SK-N-SH (cell line): Measurements from ENCODE around the gene MID2. TPM values are rescaled to one million over a fixed set of nuclear protein-coding genes. Genes with fewer than 3 reads are reported as not detected.

Experiments
- CTCF ChIA-PET: fragments of 300-600, 350-600 bp; formaldehyde crosslinking; extraction: SDS; loops from one replicate; lab custom pipeline; 2021; lab: Yijun Ruan, JAX
- POLR2A ChIA-PET: fragments of 350-600 bp; sonication (Branson Sonifier 250); formaldehyde crosslinking; extraction: SDS; loops from one replicate; lab custom pipeline; 2020; ENCODE audit warnings: antibody characterized with exemption, inconsistent platforms; lab: Yijun Ruan, JAX
- DNase-seq: peaks from one replicate; pipeline ENCODE4 v3.0.0; 2012
- H2AFZ ChIP-seq: fragments of 200-600 bp; sonication (generic); 2 replicates; pipeline ENCODE4 v1.8.1; 2016; ENCODE audit warnings: antibody characterized with exemption, mild to moderate bottlenecking, low read depth
- H3F3A ChIP-seq: fragments of 200-600 bp; sonication (generic); replicated peaks from 2 replicates; pipeline ENCODE3; 2016; ENCODE audit warnings: antibody characterized with exemption, mild to moderate bottlenecking; ENCODE audit not compliant: insufficient read depth
- H3K27ac ChIP-seq, 2 experiments: fragments of 200-500 bp in 1 of 2; fragments of 200-600 bp in 1 of 2; sonication (Bioruptor generic) in 1 of 2; sonication (generic), shearing (Covaris generic) in 1 of 2; 2 replicates each; pipeline versions ENCODE4 v1.5.1 to v1.6.1; 2014 to 2016; ENCODE audit warnings: low read depth in 2 of 2, inconsistent platforms in 1 of 2, low read length in 1 of 2, mild to moderate bottlenecking in 1 of 2, mixed read lengths in 1 of 2
- H3K27me3 ChIP-seq: fragments of 200-600 bp; sonication (generic), shearing (Covaris generic); 2 replicates; pipeline ENCODE4 v1.6.1; 2016; ENCODE audit warnings: mixed run types; ENCODE audit not compliant: insufficient read depth
- H3K36me3 ChIP-seq, 2 experiments: fragments of 200-500 bp in 1 of 2; fragments of 200-600 bp in 1 of 2; sonication (Bioruptor generic) in 1 of 2; sonication (generic) in 1 of 2; replicated peaks in 1 of 2; 2 replicates each; pipeline versions ENCODE3 to v1.5.1; 2014 to 2016; ENCODE audit warnings: low read length in 1 of 2, mild to moderate bottlenecking in 1 of 2; ENCODE audit not compliant: insufficient read depth in 2 of 2, control insufficient read depth in 1 of 2
- H3K4me1 ChIP-seq, 2 experiments: fragments of 200-500 bp in 1 of 2; fragments of 200-600 bp in 1 of 2; sonication (Bioruptor generic) in 1 of 2; sonication (generic), shearing (Covaris generic) in 1 of 2; 2 replicates each; pipeline versions ENCODE4 v1.5.1 to v1.6.1; 2014 to 2016; ENCODE audit warnings: low read depth in 1 of 2, low read length in 1 of 2, mixed run types in 1 of 2; ENCODE audit not compliant: insufficient read depth in 2 of 2, control insufficient read depth in 1 of 2
- H3K4me2 ChIP-seq: fragments of 200-600 bp; sonication (generic), shearing (Covaris generic); 2 replicates; pipeline ENCODE4 v1.6.1; 2017; ENCODE audit warnings: mixed run types
- H3K4me3 ChIP-seq, 2 experiments: fragments of 200-500 bp in 1 of 2; fragments of 200-600 bp in 1 of 2; sonication (Bioruptor generic) in 1 of 2; sonication (generic), shearing (Covaris generic) in 1 of 2; 2 replicates each; pipeline versions ENCODE4 v1.5.1 to v1.8.1; 2014 to 2016; ENCODE audit warnings: low read depth in 2 of 2, inconsistent platforms in 1 of 2, low read length in 1 of 2, mild to moderate bottlenecking in 1 of 2, mixed read lengths in 1 of 2, moderate library complexity in 1 of 2
- H3K79me2 ChIP-seq: fragments of 200-600 bp; sonication (generic); 2 replicates; pipeline ENCODE4 v1.8.1; 2017; ENCODE audit warnings: mild to moderate bottlenecking; ENCODE audit not compliant: insufficient read depth
- H3K9ac ChIP-seq: fragments of 200-600 bp; sonication (generic); 2 replicates; pipeline ENCODE4 v1.6.1; 2017; ENCODE audit warnings: mixed run types
- H3K9me2 ChIP-seq: fragments of 200-600 bp; sonication (generic); 2 replicates; pipeline ENCODE4 v1.6.1; 2017; ENCODE audit warnings: mixed run types
- H3K9me3 ChIP-seq: fragments of 200-600 bp; sonication (generic); 2 replicates; pipeline ENCODE4 v1.6.1; 2017; ENCODE audit warnings: mixed run types, mild to moderate bottlenecking, moderate library complexity
- H4K20me1 ChIP-seq: fragments of 200-600 bp; sonication (generic); 2 replicates; pipeline ENCODE4 v1.6.1; 2017; ENCODE audit warnings: mild to moderate bottlenecking, mixed run types; ENCODE audit not compliant: insufficient read depth
- CHD2 ChIP-seq: fragments of 150-350 bp; IDR thresholded peaks from 2 replicates; pipeline ENCODE4 v1.6.1; 2018; ENCODE audit warnings: low read length; ENCODE audit not compliant: partially characterized antibody
- CTCF ChIP-seq: fragments of 200-600 bp; sonication (generic); IDR thresholded peaks from 2 replicates; pipeline ENCODE4 v1.6.1; 2017; ENCODE audit warnings: antibody characterized with exemption, mild to moderate bottlenecking, moderate library complexity
- FOSL2 ChIP-seq: IDR thresholded peaks from 2 replicates; pipeline ENCODE4 v1.4.0; 2012; ENCODE audit warnings: low read depth, mild to moderate bottlenecking, moderate library complexity, borderline replicate concordance
- FOXM1 ChIP-seq: IDR thresholded peaks from 2 replicates; pipeline ENCODE4 v1.4.0; 2012; ENCODE audit warnings: low read depth, mild to moderate bottlenecking
- JUND ChIP-seq: IDR thresholded peaks from 2 replicates; pipeline ENCODE4 v1.4.0; 2012
- MAX ChIP-seq: IDR thresholded peaks from 2 replicates; pipeline ENCODE4 v1.4.0; 2012; ENCODE audit warnings: low read depth
- MEF2A ChIP-seq: IDR thresholded peaks from 2 replicates; pipeline ENCODE4 v1.4.0; 2012; ENCODE audit warnings: low read depth, borderline replicate concordance
- MXI1 ChIP-seq: IDR thresholded peaks from 2 replicates; pipeline ENCODE4 v1.6.1; 2012; ENCODE audit warnings: mild to moderate bottlenecking, low read depth, low read length, improper control_type of control experiment
- NRF1 ChIP-seq: IDR thresholded peaks from 2 replicates; pipeline ENCODE4 v1.6.1; 2012; ENCODE audit warnings: low read depth, mild to moderate bottlenecking, low read length
- RCOR1 ChIP-seq: fragments of 150-350 bp; IDR thresholded peaks from 2 replicates; pipeline ENCODE4 v1.6.1; 2017; ENCODE audit warnings: antibody characterized with exemption, low read length
- SIN3A ChIP-seq: IDR thresholded peaks from 2 replicates; pipeline ENCODE4 v1.6.1; 2012; ENCODE audit warnings: low read depth, mild to moderate bottlenecking, low read length, moderate library complexity, borderline replicate concordance
- SMC3 ChIP-seq: IDR thresholded peaks from 2 replicates; pipeline ENCODE4 v1.6.1; 2012; ENCODE audit warnings: low read depth, low read length, improper control_type of control experiment
- TAF1 ChIP-seq: IDR thresholded peaks from 2 replicates; pipeline ENCODE4 v1.6.1; 2012; ENCODE audit warnings: low read depth, mild to moderate bottlenecking, low read length, moderate library complexity, borderline replicate concordance
- TCF12 ChIP-seq: IDR thresholded peaks from 2 replicates; pipeline ENCODE4 v1.4.0; 2012
- TEAD4 ChIP-seq: IDR thresholded peaks from 2 replicates; pipeline ENCODE4 v1.4.0; 2012; ENCODE audit warnings: mild to moderate bottlenecking, borderline replicate concordance; ENCODE audit not compliant: insufficient read depth
- YY1 ChIP-seq: IDR thresholded peaks from 2 replicates; pipeline ENCODE4 v1.4.0; 2012; ENCODE audit warnings: low read depth, mild to moderate bottlenecking
- WGBS: methylation state at CpG from one replicate; pipeline ENCODE4 v1.1.6; 2017; ENCODE audit warnings: low lambda C conversion rate; 5-methylcytosine and 5-hydroxymethylcytosine counted together
- polyA plus RNA-seq, 3 experiments: library from polyadenylated mRNA; depleted of rRNA; stranded (reverse); fragments of >200 nt; gene quantifications; 2 replicates each; pipeline ENCODE4 v1.2.3, GENCODE V29; 2012
- TF ChIP-seq, protein P1 (sequence below): fragments of 150-350 bp; IDR thresholded peaks from 2 replicates; pipeline ENCODE4 v1.6.1; 2017; ENCODE audit warnings: antibody characterized with exemption, low read length, low read depth, borderline replicate concordance
- TF ChIP-seq, protein P2 (sequence below): IDR thresholded peaks from 2 replicates; pipeline ENCODE4 v1.6.1; 2012; ENCODE audit warnings: mild to moderate bottlenecking, low read depth, low read length, moderate library complexity
- TF ChIP-seq, protein P3 (sequence below): fragments of 150-350 bp; IDR thresholded peaks from 2 replicates; pipeline ENCODE4 v1.6.1; 2016; ENCODE audit warnings: mild to moderate bottlenecking, low read depth, low read length

The MID2 gene
- polyA plus RNA-seq, 1 of the 3 experiments (the other 2 are of a cell fraction), result 0.16 TPM

DNA sequence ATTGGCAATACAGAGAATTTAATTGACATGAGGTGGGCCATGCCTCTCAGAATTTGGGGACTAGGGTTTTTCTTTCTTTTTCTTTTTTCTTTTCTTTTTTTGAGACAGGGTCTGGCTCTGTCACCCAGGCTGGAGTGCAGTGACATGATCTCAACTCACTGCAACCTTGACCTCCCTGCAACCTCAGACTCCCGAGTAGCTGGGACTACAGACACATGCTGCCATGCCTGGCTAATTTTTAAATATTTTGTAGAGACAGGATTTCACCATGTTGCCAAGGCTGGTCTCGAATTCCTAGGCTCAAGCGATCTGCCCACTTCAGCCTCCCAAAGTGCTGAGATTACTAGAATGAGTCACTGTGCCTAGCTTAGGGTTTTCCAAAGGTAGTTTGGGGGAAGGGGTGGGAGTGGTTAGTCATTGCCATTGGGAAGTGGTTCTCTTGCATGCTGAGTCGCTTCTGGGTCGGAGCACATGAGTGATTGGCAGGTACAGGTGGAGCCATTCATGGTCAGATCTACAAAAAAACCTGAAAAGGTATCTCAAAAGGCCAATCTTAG lies 54.5 kb downstream of the MID2 start:
- Histone ChIP-seq H3K4me2 (no peak overlapping the region), H2AFZ (no peak overlapping the region), H3K27me3 (no peaks in the 10 kb centered on the region; the same call in 1 of the 2 replicates), H3K27ac (no peak overlapping the region), H3F3A (no peaks in the 10 kb centered on the region), H4K20me1 (no peaks in the 10 kb centered on the region), H3K9me2 (no peaks in the 10 kb centered on the region), H3K9me3 (no peaks in the 10 kb centered on the region), H3K79me2 (no peaks in the 10 kb centered on the region), H3K4me3 (no peak overlapping the region), H3K36me3 (no peaks in the 10 kb centered on the region), H3K9ac (no peak overlapping the region), H3K4me1 (no peaks in the 10 kb centered on the region)
- ChIA-PET POLR2A (no interaction called here), CTCF (no interaction called here)
- no peak for DNase-seq
- TF ChIP-seq, protein P1, sequence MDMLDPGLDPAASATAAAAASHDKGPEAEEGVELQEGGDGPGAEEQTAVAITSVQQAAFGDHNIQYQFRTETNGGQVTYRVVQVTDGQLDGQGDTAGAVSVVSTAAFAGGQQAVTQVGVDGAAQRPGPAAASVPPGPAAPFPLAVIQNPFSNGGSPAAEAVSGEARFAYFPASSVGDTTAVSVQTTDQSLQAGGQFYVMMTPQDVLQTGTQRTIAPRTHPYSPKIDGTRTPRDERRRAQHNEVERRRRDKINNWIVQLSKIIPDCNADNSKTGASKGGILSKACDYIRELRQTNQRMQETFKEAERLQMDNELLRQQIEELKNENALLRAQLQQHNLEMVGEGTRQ, result no peak
- TF ChIP-seq SMC3, result no peak
- TF ChIP-seq MAX, result no peak
- no peak for TF ChIP-seq MXI1
- no peak for TF ChIP-seq SIN3A
- TF ChIP-seq, protein P2, sequence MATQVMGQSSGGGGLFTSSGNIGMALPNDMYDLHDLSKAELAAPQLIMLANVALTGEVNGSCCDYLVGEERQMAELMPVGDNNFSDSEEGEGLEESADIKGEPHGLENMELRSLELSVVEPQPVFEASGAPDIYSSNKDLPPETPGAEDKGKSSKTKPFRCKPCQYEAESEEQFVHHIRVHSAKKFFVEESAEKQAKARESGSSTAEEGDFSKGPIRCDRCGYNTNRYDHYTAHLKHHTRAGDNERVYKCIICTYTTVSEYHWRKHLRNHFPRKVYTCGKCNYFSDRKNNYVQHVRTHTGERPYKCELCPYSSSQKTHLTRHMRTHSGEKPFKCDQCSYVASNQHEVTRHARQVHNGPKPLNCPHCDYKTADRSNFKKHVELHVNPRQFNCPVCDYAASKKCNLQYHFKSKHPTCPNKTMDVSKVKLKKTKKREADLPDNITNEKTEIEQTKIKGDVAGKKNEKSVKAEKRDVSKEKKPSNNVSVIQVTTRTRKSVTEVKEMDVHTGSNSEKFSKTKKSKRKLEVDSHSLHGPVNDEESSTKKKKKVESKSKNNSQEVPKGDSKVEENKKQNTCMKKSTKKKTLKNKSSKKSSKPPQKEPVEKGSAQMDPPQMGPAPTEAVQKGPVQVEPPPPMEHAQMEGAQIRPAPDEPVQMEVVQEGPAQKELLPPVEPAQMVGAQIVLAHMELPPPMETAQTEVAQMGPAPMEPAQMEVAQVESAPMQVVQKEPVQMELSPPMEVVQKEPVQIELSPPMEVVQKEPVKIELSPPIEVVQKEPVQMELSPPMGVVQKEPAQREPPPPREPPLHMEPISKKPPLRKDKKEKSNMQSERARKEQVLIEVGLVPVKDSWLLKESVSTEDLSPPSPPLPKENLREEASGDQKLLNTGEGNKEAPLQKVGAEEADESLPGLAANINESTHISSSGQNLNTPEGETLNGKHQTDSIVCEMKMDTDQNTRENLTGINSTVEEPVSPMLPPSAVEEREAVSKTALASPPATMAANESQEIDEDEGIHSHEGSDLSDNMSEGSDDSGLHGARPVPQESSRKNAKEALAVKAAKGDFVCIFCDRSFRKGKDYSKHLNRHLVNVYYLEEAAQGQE, result no peak
- 5% methylated on average over 5 of the region's 5 CpGs for WGBS

- no peaks in the 10 kb centered on the region for H4K20me1 ChIP-seq
- no peaks in the 10 kb centered on the region for H3K4me1 ChIP-seq
- no peaks in the 10 kb centered on the region for H3K9me2 ChIP-seq
- H2AFZ ChIP-seq, result no peak overlapping the region
- H3K9ac ChIP-seq, result no peak overlapping the region
- no peak overlapping the region for H3K27ac ChIP-seq
- peak; percentile 41 for DNase-seq
- no peaks in the 10 kb centered on the region for H3F3A ChIP-seq
- POLR2A ChIA-PET, result no interaction called here
- H3K4me3 ChIP-seq, result no peak overlapping the region
- no peaks in the 10 kb centered on the region for H3K36me3 ChIP-seq
- 7% methylated on average over 4 of the region's 4 CpGs for WGBS
- H3K79me2 ChIP-seq, result no peaks in the 10 kb centered on the region
- CTCF ChIA-PET, result interaction anchor here (0.7 to 1.2 kb wide), 7 partner anchors 10 to 894 kb away, joined by 3 to 8 read pairs (median 3); partner anchors contain the start of gene MORC4
- H3K27me3 ChIP-seq, result peaks cover 13% of the 10 kb centered on the region; the same call in 1 of the 2 replicates
- H3K4me2 ChIP-seq, result no peak overlapping the region
- H3K9me3 ChIP-seq, result no peaks in the 10 kb centered on the region
- TF ChIP-seq FOSL2 (no peak), MAX (no peak), SIN3A (no peak), JUND (no peak), NRF1 (no peak), RCOR1 (no peak), CHD2 (no peak), TAF1 (no peak), FOXM1 (no peak), MEF2A (no peak), SMC3 (peak; percentile 46), TCF12 (no peak), YY1 (no peak), CTCF (peak; percentile 68), TEAD4 (no peak)
- TF ChIP-seq, protein P3, sequence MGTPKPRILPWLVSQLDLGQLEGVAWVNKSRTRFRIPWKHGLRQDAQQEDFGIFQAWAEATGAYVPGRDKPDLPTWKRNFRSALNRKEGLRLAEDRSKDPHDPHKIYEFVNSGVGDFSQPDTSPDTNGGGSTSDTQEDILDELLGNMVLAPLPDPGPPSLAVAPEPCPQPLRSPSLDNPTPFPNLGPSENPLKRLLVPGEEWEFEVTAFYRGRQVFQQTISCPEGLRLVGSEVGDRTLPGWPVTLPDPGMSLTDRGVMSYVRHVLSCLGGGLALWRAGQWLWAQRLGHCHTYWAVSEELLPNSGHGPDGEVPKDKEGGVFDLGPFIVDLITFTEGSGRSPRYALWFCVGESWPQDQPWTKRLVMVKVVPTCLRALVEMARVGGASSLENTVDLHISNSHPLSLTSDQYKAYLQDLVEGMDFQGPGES, result no peak
These were observed 68.4 kb downstream of the MID2 start for GRCh38 chrX:107894038-107894437.
